Limb (tissue), 2 donors: ENCODE results near the gene PPIP5K1.

Experiments used
- DNase-seq, 2 donors: peaks; one replicate each; pipeline ENCODE4 v3.0.0-alpha.2; 2016; ENCODE audit errors: extremely low spot score in 2 of 2

The PPIP5K1 gene

DNA sequence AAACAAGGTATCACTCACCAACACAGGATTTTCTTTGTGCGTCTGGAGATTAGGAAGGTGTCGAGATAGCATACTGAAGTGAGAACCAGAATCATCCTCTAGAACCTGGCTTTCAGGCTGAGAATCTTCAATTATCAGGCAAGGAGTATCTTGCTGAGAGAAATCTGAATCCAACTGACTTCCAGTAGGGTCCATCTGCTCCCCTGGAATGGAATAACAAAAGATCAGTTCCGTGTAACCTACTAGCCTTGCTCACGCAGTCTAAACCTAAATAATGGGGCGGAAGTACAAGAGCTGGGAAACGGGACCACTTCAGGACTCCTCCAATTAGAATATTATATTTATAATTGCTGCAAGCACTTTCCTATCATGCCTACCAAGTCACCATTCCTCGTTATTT lies 97.7 kb downstream of the PPIP5K1 start:
- DNase-seq: no peak

DNA sequence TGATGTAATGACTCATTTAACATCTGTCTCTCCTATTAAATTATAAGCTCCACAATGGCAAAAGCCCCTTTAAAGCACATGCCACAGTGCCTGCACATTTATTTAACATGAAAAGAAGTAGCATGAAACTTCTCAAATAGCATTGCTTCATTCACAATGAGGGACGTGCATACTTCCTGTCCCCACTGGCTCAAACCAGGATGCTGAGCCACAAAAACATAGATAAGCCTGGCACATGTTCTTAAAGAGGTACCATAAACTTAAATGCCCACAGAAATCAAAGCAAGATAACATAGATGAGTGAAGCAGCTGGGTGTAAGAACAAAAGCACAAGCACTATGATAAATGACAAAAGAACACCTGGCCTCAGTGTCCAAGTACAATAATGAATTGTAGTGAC lies 100.8 kb downstream of the PPIP5K1 start:
- no peak for DNase-seq

DNA sequence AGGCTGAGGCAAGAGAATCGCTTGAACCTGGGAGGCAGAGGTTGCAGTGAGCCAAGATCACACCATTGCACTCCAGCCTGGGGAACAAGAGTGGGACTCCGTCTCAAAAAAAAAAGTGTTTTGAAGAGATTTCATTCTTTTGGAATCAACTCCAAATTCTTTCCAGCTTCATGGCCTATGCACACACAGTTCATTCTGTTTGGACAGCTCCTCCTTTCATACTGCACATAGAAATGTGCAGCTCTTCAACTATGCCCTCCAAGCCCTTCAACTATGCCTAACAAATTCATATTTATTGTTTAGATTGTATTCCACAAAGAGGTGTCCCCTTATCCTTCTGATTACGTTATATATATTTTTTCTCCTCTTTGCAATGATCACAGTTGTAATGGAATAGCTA lies 101.2 kb downstream of the PPIP5K1 start:
- no peak for DNase-seq

DNA sequence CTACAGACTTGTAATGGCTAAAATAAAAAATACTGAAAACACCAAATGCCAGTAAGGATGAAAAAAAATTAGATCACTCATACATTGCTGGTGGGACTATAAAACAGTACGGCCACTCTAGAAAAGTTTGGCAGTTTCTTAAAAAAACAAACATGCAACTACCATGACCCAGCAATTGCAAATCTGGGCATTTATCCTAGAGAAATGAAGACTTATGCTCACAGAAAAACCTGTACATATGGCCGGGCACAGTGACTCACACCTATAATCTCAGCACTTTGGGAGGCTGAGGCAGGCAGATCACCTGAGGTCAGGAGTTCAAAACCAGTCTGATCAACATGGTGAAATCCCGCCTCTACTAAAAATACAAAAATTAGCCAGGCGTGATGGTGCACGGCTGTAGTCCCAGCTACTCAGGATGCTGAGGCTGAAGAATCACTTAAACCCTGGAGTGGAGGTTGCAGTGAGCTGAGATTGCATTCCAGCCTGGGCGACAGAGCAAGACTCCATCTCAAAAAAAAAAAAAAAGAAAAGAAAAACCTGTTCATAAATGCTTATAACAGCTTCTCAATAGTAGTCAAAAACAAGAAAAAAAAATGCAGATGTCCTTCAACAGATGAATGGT lies 102.6 kb downstream of the PPIP5K1 start:
- DNase-seq: no peak

DNA sequence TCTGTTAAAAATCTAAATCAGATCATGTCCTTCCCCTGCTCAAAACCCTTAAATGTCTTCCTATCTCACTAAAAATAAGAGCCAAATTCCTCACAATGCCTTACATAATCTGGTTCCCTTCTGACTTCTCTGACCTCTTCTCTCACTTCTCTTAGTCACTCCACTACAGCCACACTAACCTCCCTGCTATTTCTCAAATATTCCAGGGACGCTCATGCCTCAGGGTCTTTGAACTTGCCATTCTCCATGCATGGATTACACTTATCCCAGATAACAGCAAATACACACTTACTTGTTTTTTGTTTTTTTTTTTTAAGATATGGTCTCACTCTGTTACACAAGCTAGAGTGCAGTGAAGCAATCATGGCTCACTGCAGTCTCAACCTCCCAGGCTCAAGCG lies 105.6 kb downstream of the PPIP5K1 start:
- no peak for DNase-seq
